BE2C (cell line): ENCODE data around the gene FBXO36.

Experiments used
- DNase-seq: peaks from one replicate; pipeline ENCODE4 v3.0.0-alpha.2; 2020
- H3K27me3 ChIP-seq: fragments of 250-450 bp; sonication (Bioruptor Pico); 2 replicates; pipeline ENCODE4 v1.5.1; 2020; ENCODE audit warnings: mild to moderate bottlenecking
- H3K36me3 ChIP-seq: fragments of 250-450 bp; sonication (Bioruptor Pico); 2 replicates; pipeline ENCODE4 v1.5.1; 2020; ENCODE audit warnings: mild to moderate bottlenecking
- H3K4me1 ChIP-seq: fragments of 250-450 bp; sonication (Bioruptor Pico); 2 replicates; pipeline ENCODE4 v1.5.1; 2020
- H3K4me3 ChIP-seq: 2 replicates; pipeline ENCODE4 v1.5.1; 2011; ENCODE audit warnings: low read depth, low read length
- H3K9me3 ChIP-seq: fragments of 250-450 bp; sonication (Bioruptor Pico); 2 replicates; pipeline ENCODE4 v1.5.1; 2020
- TF ChIP-seq, protein P1 (sequence below): IDR thresholded peaks from 2 replicates; pipeline ENCODE4 v1.5.1; 2012; ENCODE audit warnings: mild to moderate bottlenecking, low read depth, low read length

The FBXO36 gene

DNA sequence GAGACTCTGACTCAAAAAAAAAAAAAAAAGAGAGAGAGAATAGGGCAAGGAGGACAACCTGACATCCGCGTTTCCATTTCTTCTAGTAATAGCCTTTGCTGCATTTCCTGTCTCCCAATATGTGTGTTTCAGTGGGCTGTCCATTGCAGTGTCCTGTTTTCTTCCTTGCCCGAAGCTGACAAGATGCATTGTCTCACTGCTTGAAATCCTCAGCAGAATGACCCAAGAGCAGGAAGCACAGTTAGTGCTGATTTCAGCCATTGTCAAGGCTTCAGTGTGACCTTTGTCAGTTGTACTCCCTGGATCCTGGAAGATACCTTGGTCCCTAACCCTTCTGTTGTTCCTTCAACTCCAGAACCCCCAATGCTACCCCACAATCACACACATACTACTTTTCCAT is 75.3 kb downstream of the FBXO36 start:
- Histone ChIP-seq H3K9me3 (no peaks in the 10 kb centered on the region), H3K4me1 (peaks cover 3% of the 10 kb centered on the region; the same call in 1 of the 2 replicates), H3K36me3 (no peaks in the 10 kb centered on the region), H3K27me3 (no peaks in the 10 kb centered on the region), H3K4me3 (no peak overlapping the region)
- TF ChIP-seq, protein P1, sequence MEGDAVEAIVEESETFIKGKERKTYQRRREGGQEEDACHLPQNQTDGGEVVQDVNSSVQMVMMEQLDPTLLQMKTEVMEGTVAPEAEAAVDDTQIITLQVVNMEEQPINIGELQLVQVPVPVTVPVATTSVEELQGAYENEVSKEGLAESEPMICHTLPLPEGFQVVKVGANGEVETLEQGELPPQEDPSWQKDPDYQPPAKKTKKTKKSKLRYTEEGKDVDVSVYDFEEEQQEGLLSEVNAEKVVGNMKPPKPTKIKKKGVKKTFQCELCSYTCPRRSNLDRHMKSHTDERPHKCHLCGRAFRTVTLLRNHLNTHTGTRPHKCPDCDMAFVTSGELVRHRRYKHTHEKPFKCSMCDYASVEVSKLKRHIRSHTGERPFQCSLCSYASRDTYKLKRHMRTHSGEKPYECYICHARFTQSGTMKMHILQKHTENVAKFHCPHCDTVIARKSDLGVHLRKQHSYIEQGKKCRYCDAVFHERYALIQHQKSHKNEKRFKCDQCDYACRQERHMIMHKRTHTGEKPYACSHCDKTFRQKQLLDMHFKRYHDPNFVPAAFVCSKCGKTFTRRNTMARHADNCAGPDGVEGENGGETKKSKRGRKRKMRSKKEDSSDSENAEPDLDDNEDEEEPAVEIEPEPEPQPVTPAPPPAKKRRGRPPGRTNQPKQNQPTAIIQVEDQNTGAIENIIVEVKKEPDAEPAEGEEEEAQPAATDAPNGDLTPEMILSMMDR, result no peak
- DNase-seq, result no peak

DNA sequence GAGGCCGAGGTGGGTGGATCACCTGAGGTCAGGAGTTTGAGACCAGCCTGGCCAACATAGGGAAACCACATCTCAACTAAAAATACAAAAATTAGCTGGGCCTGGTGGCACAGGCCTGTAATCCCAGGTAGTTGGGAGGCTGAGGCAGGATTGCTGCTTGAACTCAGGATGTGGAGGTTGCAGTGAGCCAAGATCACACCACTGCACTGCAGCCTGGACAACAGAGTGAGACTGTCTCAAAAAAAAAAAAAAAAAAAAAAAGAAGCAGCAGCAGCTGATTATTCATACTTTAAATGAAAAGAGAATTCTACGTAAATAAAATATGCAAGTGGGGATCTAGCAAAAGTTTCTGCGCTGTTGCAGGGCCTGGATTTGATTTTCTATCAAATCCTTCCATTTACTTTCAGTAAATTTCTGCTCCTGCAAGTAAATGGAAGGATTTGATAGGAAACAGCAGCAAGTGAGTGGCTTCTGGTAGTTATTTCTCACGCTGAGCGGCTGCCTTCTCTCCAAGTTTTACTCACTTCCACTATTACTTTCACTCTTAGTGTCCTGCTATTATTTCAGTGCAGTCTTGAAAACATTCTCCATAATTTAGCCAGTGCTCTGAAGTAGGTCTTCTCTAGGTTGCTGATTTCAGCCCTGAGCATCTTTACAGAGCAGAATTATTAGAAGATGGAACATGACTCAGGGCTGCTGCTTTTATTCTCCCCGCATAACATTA is 78.0 kb downstream of the FBXO36 start:
- no peaks in the 10 kb centered on the region for H3K27me3 ChIP-seq
- no peak overlapping the region for H3K4me3 ChIP-seq
- H3K4me1 ChIP-seq, result peaks cover 3% of the 10 kb centered on the region; the same call in 1 of the 2 replicates
- no peaks in the 10 kb centered on the region for H3K36me3 ChIP-seq
- TF ChIP-seq, protein P1, result no peak
- H3K9me3 ChIP-seq, result no peaks in the 10 kb centered on the region
- DNase-seq, result no peak

DNA sequence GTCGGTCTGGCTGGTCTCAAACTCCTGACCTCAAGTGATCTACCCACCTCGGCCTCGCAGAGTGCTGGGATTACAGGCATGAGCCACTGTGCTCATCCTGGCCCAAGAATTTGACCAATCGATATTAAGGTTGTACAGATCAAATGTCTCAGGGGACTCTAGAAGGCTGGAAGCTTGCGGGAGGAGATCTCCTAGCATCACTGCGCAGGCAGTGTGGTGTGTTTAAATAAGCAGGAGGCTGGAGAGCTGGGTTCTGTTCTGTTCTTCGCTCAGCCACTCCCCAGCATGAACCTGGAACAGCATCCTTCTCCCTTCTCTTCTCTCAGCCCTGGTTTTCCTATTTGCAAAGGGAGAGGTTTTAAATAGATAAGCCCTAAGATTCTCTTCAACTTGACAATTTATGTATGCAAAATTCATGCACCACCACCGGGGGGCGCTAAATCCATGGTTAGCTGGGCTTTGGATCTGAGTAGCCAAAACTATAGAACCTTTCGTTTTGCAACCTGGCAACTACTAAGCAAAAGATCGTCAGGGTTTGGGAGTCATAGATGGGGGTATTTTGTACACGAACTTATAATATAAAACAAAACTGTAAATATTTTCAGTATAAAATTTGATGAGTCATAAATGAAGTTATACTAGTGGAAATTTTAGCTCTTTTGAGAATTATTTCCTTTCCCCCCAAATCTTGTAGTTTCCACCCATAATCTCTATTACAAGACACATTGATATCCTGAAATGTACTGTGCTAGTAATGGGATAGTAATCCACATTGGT is 85.8 kb downstream of the FBXO36 start:
- no peak overlapping the region for H3K4me3 ChIP-seq
- H3K27me3 ChIP-seq, result no peaks in the 10 kb centered on the region
- H3K36me3 ChIP-seq, result no peaks in the 10 kb centered on the region
- TF ChIP-seq, protein P1, result peak; percentile 86
- H3K4me1 ChIP-seq, result no peaks in the 10 kb centered on the region
- H3K9me3 ChIP-seq, result no peaks in the 10 kb centered on the region
- DNase-seq, result peak; percentile 76

DNA sequence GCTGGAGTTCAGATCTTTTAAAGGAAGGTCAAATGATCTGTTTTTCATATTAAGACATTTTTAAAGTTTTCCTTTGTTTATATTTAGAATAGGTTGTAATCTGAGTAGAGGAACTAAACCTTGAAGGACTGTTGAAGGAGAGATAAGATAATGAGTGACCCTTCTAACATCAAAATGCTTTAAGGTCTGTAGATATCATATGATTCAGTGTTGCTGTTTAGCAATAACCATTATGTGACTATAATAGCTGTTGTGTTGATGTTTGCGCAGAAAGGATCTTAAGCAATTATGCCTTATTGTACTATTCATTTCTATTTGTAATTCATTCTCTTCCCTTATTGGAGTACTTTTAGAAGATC is 86.4 kb downstream of the FBXO36 start:
- TF ChIP-seq, protein P1, result no peak
- Histone ChIP-seq H3K36me3 (no peaks in the 10 kb centered on the region), H3K27me3 (no peaks in the 10 kb centered on the region), H3K4me3 (no peak overlapping the region), H3K4me1 (no peaks in the 10 kb centered on the region), H3K9me3 (no peaks in the 10 kb centered on the region)
- no peak for DNase-seq

DNA sequence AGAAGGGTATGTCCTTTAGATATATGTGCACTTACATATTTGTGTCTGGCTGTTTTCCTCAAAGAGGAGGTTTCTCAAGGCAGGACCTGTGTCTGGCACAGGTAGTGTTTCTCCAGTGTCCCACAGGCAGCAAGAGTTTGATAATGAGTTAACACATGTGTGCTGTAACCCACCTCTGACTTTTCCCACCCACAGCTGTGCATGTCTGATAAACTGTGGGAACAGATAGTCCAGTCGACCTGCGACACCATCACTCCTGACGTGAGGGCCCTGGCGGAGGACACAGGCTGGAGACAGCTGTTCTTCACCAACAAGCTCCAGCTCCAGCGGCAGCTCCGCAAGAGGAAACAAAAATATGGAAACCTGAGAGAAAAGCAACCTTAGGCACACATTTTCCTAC is 88.2 kb downstream of the FBXO36 start:
- Histone ChIP-seq H3K9me3 (no peaks in the 10 kb centered on the region), H3K36me3 (no peaks in the 10 kb centered on the region), H3K27me3 (no peaks in the 10 kb centered on the region), H3K4me3 (no peak overlapping the region), H3K4me1 (no peaks in the 10 kb centered on the region)
- no peak for DNase-seq
- TF ChIP-seq, protein P1, result no peak

DNA sequence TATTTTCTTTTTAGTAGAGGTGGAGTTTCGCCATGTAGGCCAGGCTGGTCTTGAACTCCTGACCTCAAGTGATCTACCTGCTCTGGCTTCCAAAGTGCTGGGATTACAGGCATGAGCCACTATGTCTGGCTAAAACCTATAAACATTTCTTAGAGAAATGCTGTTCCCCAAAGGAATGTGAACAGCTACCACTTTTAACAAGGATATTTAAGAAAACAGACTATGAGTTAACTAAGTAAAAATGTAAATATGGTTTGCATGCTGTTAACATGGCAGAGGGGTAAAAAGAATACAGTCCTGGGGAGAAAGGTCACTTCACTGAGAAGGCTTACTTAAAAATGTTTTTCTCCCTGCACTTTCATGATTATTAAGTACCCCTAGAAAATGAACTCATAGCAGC is 89.3 kb downstream of the FBXO36 start:
- TF ChIP-seq, protein P1, result no peak
- Histone ChIP-seq H3K4me3 (no peak overlapping the region), H3K9me3 (no peaks in the 10 kb centered on the region), H3K36me3 (no peaks in the 10 kb centered on the region), H3K27me3 (no peaks in the 10 kb centered on the region), H3K4me1 (no peaks in the 10 kb centered on the region)
- no peak for DNase-seq
